Chondrocyte (in vitro differentiated cells): ENCODE results near the gene KREMEN2. TPM values are rescaled to one million over a fixed set of nuclear protein-coding genes. Genes with fewer than 3 reads are reported as not detected.

Experiments
- DNase-seq: peaks from one replicate; pipeline ENCODE4 v3.0.0; 2021; ENCODE audit warnings: mixed read lengths, low spot score
- H3K27ac Mint-ChIP-seq: one replicate; pipeline ENCODE4 v1.8.0; 2021; ENCODE audit warnings: mild to moderate bottlenecking, moderate library complexity, mixed read lengths; ENCODE audit not compliant: unreplicated experiment
- H3K27me3 Mint-ChIP-seq: 2 replicates; pipeline ENCODE4 v1.8.0; 2021; ENCODE audit warnings: low read depth, mixed read lengths
- H3K36me3 Mint-ChIP-seq: 2 replicates; pipeline ENCODE4 v1.8.0; 2021; ENCODE audit warnings: low read depth, mixed read lengths
- H3K4me1 Mint-ChIP-seq: 2 replicates; pipeline ENCODE4 v1.8.0; 2021; ENCODE audit warnings: low read depth, mild to moderate bottlenecking, mixed read lengths
- H3K4me3 Mint-ChIP-seq: one replicate; pipeline ENCODE4 v1.8.0; 2021; ENCODE audit warnings: mild to moderate bottlenecking, moderate library complexity, mixed read lengths; ENCODE audit not compliant: unreplicated experiment
- H3K9me3 Mint-ChIP-seq: 2 replicates; pipeline ENCODE4 v1.8.0; 2021; ENCODE audit warnings: low read depth, mixed read lengths
- total RNA-seq: library from RNA; stranded (reverse); gene quantifications from 3 replicates; pipeline ENCODE4 v1.2.1, GENCODE V29; 2021
- TF ChIP-seq, protein P1 (sequence below): fragments of 200-600 bp; sonication (generic); IDR thresholded peaks from 2 replicates; pipeline ENCODE4 v1.5.0; 2021; ENCODE audit warnings: antibody characterized with exemption, mild to moderate bottlenecking, moderate library complexity

KREMEN2 gene
- total RNA-seq, 1 donor from 2014 or later, result not detected

DNA sequence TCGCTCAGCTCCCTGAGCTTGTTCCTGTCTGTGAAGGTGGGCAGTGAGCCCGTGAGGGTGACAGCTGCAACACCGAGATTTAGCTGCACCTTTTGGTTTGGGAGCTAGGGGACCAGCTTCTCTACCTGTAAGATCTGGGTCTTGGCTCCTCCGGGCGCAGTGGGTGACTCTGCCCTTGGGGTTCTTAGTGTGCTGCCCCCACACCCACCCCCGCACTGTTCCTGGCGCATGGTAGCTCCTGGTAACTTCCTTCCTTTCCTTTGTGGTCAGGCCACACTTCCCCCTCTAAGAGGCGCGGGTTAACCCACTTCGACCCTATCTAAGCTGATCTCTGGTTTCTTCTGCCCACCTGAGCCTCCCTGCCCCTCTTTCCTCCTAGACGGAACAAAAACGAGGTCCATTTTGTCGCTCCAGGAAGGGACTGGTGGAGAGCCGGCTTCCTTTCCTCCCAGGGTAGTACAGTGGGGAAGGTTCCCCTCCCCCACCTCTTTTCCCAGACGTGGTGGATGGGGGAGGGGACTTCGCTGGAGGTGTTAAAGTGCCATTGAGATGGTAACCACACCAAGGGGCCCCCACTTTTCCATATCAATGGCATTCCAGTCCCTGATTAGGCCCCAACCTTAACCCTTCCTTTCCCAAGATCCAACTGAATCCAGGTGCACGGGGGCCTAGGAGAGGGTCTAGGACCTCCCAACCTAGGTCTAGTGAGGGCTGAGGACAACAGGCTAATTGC, 44.0 kb downstream of the KREMEN2 start:
- TF ChIP-seq, protein P1, sequence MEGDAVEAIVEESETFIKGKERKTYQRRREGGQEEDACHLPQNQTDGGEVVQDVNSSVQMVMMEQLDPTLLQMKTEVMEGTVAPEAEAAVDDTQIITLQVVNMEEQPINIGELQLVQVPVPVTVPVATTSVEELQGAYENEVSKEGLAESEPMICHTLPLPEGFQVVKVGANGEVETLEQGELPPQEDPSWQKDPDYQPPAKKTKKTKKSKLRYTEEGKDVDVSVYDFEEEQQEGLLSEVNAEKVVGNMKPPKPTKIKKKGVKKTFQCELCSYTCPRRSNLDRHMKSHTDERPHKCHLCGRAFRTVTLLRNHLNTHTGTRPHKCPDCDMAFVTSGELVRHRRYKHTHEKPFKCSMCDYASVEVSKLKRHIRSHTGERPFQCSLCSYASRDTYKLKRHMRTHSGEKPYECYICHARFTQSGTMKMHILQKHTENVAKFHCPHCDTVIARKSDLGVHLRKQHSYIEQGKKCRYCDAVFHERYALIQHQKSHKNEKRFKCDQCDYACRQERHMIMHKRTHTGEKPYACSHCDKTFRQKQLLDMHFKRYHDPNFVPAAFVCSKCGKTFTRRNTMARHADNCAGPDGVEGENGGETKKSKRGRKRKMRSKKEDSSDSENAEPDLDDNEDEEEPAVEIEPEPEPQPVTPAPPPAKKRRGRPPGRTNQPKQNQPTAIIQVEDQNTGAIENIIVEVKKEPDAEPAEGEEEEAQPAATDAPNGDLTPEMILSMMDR, result no peak
- Mint-ChIP-seq H3K9me3 (no peaks in the 10 kb centered on the region), H3K4me1 (peaks cover 3% of the 10 kb centered on the region), H3K36me3 (no peaks in the 10 kb centered on the region), H3K27me3 (peaks cover 28% of the 10 kb centered on the region), H3K4me3 (no peak overlapping the region), H3K27ac (no peak overlapping the region)
- DNase-seq, result no peak

DNA sequence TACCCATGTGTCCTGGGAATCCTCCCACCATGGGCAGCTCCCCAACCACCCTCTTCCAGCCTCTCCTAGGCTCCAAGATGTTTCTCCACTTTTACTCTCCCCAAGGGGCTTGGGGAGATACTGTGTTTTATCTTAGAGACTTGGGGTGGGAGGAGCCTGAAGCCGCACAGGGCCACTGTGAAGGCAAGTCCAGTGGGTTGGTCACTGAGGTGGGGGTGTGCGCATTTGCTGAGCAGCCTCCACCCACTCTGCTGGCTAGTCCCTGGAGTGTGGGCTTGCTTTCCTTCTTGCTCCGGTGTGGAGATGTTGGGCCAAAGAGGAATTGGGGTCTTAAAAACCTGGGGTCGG, 44.6 kb downstream of the KREMEN2 start:
- DNase-seq, result no peak
- Mint-ChIP-seq H3K27ac (no peak overlapping the region), H3K9me3 (no peaks in the 10 kb centered on the region), H3K4me1 (peaks cover 3% of the 10 kb centered on the region), H3K4me3 (no peak overlapping the region), H3K36me3 (no peaks in the 10 kb centered on the region), H3K27me3 (peaks cover 28% of the 10 kb centered on the region)
- TF ChIP-seq, protein P1, result no peak

DNA sequence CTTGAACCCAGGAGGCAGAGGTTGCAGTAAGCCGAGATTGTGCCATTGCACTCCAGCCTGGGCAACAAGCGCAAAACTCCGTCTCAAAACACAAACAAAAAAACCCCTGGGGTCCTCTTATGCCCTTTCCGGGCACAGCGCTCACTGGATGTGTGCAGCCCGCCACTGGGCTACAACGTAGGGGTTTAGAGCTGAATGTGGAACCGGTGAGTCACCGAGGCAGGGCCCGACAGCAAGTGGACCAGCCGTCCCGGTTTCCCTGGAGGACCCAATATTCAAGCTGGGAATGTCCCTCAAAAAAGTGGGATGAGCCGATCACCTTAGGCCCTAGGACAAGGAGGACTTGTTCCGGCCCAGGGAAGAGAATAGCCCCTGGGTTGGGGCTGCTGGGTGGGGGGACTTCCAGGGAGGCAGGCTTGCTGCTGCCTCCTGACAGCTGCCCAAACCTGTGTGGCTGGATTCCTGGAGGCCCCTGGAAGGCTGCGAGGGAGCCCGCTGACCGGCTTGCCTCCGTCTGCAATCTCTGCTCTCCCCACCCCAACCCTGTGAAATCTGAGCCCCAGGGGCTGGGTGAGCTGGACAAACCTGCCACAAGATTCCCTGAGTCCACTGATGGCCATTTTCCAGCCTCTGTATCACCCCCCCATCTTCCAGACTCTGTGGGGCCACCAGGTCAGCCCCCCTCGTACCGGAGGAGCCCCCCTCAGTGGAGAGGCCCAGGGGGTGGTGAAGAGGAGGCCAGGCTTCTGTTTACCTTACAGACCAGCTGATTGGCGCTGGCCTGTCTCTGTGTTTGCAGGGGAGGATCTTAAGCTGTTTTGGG, 45.7 kb downstream of the KREMEN2 start:
- Mint-ChIP-seq H3K36me3 (no peaks in the 10 kb centered on the region), H3K4me1 (peaks cover 3% of the 10 kb centered on the region), H3K9me3 (no peaks in the 10 kb centered on the region), H3K27me3 (peaks cover 32% of the 10 kb centered on the region), H3K27ac (no peak overlapping the region), H3K4me3 (no peak overlapping the region)
- TF ChIP-seq, protein P1, result no peak
- DNase-seq, result no peak

DNA sequence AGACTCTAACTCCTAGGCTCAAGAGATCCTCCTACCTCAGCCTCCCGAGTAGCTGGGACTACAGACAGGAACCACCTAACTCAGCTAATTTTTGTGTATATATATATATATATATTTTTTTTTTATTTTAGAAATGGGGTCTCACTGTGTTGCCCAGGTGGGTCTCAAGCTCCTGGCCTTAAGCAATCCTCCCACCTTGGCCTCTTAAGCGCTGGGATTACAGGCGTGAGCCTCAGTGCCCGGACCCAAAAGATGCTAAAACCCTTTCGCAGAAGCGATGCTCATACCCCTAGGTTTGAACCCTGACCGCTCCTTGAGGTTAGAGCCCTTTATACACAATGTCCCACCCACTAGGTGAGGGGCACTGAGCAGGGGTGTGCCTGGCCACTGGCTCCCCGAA, 46.4 kb downstream of the KREMEN2 start:
- no peak overlapping the region for H3K27ac Mint-ChIP-seq
- H3K27me3 Mint-ChIP-seq, result peaks cover 29% of the 10 kb centered on the region
- H3K36me3 Mint-ChIP-seq, result no peaks in the 10 kb centered on the region
- no peaks in the 10 kb centered on the region for H3K9me3 Mint-ChIP-seq
- TF ChIP-seq, protein P1, result no peak
- H3K4me3 Mint-ChIP-seq, result no peak overlapping the region
- no peaks in the 10 kb centered on the region for H3K4me1 Mint-ChIP-seq
- DNase-seq, result no peak

DNA sequence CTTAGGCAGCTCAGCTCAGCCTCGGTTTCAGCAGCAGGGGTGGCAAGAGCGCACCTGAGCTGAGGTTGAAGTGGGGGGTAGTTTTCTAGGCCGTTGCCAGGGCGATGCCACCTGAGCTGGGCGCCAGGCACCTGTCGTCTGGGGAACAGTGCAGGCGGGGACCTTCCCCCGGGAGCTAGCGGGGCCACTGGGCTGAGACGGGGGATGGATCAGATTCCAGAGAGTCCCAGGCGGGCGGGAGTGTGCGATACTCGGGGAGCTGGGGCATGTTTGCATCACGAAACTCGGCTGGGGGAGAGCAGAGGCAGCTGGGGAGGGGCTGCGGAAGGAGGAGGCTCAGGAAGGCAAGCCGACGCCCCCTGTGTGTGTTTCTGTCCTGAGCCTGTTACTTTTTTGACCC, 48.2 kb downstream of the KREMEN2 start:
- Mint-ChIP-seq H3K27me3 (peaks cover 18% of the 10 kb centered on the region), H3K27ac (no peak overlapping the region)
- no peak for DNase-seq

More for the DNA sequence above, 48.2 kb downstream of the KREMEN2 start:
- no peak overlapping the region for H3K4me3 Mint-ChIP-seq
- TF ChIP-seq, protein P1, result no peak
- no peaks in the 10 kb centered on the region for H3K36me3 Mint-ChIP-seq
- no peaks in the 10 kb centered on the region for H3K4me1 Mint-ChIP-seq
- no peaks in the 10 kb centered on the region for H3K9me3 Mint-ChIP-seq
